Stimulated activated naive B cell treated with anti-CD40 and anti-IgM and Interleukin-4, amounts not matched to agents 10 μg/mL and 1 μg/mL and 100 μg/mL, for 72 hours (primary cell): Measurements from ENCODE around the gene FHIT.

Experiments used
- ATAC-seq, 2 donors: fragments of 150-1000 bp; cut with Tn5 transposase; replicated peaks; 2 replicates each; pipeline ENCODE4 v1.10.0; 2021; ENCODE audit warnings: moderate library complexity in 1 of 2
- DNase-seq: peaks from one replicate; pipeline ENCODE4 v3.0.0; 2021
- H3K27ac Mint-ChIP-seq: one replicate; pipeline ENCODE4 v1.8.0; 2022; ENCODE audit warnings: mild to moderate bottlenecking, mixed read lengths
- H3K27me3 Mint-ChIP-seq, 2 donors: one replicate each; pipeline ENCODE4 v1.8.0; 2022; ENCODE audit warnings: mixed read lengths in 2 of 2
- H3K36me3 Mint-ChIP-seq, 2 donors: one replicate each; pipeline ENCODE4 v1.8.0; 2022; ENCODE audit warnings: mixed read lengths in 2 of 2, mild to moderate bottlenecking in 1 of 2
- H3K4me1 Mint-ChIP-seq, 2 donors: one replicate each; pipeline ENCODE4 v1.8.0; 2022; ENCODE audit warnings: mixed read lengths in 2 of 2, mild to moderate bottlenecking in 1 of 2
- H3K4me3 Mint-ChIP-seq, 2 donors: one replicate each; pipeline ENCODE4 v1.8.0; 2022; ENCODE audit warnings: mild to moderate bottlenecking in 2 of 2, mixed read lengths in 2 of 2, moderate library complexity in 1 of 2
- H3K9me3 Mint-ChIP-seq, 2 donors: one replicate each; pipeline ENCODE4 v1.8.0; 2022; ENCODE audit warnings: mixed read lengths in 2 of 2, mild to moderate bottlenecking in 1 of 2

The FHIT gene

GRCh38 chr3:60001369-60001768 lies 1249.9 kb downstream of the FHIT start:
- ATAC-seq (no peak), DNase-seq (no peak)
- H3K27me3 Mint-ChIP-seq, result no peaks in the 10 kb centered on the region
- peaks cover 0 to 1% of the 10 kb centered on the region in 2 donors for H3K36me3 Mint-ChIP-seq
- no peak overlapping the region for H3K4me3 Mint-ChIP-seq
- peaks cover 0 to 2% of the 10 kb centered on the region in 2 donors for H3K9me3 Mint-ChIP-seq
- no peaks in the 10 kb centered on the region for H3K4me1 Mint-ChIP-seq
- no peak overlapping the region for H3K27ac Mint-ChIP-seq

GRCh38 chr3:60000311-60001105 lies 1250.7 kb downstream of the FHIT start:
- no peaks in the 10 kb centered on the region for H3K27me3 Mint-ChIP-seq
- no peak overlapping the region for H3K4me3 Mint-ChIP-seq
- peaks cover 0 to 2% of the 10 kb centered on the region in 2 donors for H3K4me1 Mint-ChIP-seq
- no peak for DNase-seq
- no peak for ATAC-seq
- H3K36me3 Mint-ChIP-seq, result peaks cover 0 to 1% of the 10 kb centered on the region in 2 donors
- H3K9me3 Mint-ChIP-seq, result peaks cover 0 to 2% of the 10 kb centered on the region in 2 donors
- H3K27ac Mint-ChIP-seq, result no peak overlapping the region

GRCh38 chr3:59998058-59998457 lies 1253.2 kb downstream of the FHIT start:
- no peak for DNase-seq
- Mint-ChIP-seq H3K27ac (no peak overlapping the region), H3K9me3 (peaks cover 0 to 2% of the 10 kb centered on the region in 2 donors), H3K36me3 (peaks cover 0 to 1% of the 10 kb centered on the region in 2 donors), H3K4me1 (peaks cover 0 to 2% of the 10 kb centered on the region in 2 donors), H3K4me3 (no peak overlapping the region), H3K27me3 (no peaks in the 10 kb centered on the region)
- ATAC-seq, result no peak

GRCh38 chr3:59997583-59997982 lies 1253.7 kb downstream of the FHIT start:
- Mint-ChIP-seq H3K9me3 (peaks cover 0 to 2% of the 10 kb centered on the region in 2 donors), H3K4me3 (no peak overlapping the region), H3K36me3 (peaks cover 0 to 1% of the 10 kb centered on the region in 2 donors), H3K27ac (no peak overlapping the region), H3K27me3 (no peaks in the 10 kb centered on the region), H3K4me1 (peaks cover 0 to 2% of the 10 kb centered on the region in 2 donors)
- DNase-seq (no peak), ATAC-seq (no peak)

- peaks cover 4 to 6% of the 10 kb centered on the region in 2 donors for H3K9me3 Mint-ChIP-seq
- no peaks in the 10 kb centered on the region for H3K27me3 Mint-ChIP-seq
- DNase-seq, result no peak
- H3K36me3 Mint-ChIP-seq, result peaks cover 0 to 1% of the 10 kb centered on the region in 2 donors
- no peak for ATAC-seq
- H3K27ac Mint-ChIP-seq, result no peak overlapping the region
- peaks cover 0 to 2% of the 10 kb centered on the region in 2 donors for H3K4me1 Mint-ChIP-seq
- H3K4me3 Mint-ChIP-seq, result no peak overlapping the region
Observed at GRCh38 chr3:59996056-59996455, 1255.2 kb downstream of the FHIT start.

- H3K27me3 Mint-ChIP-seq, result no peaks in the 10 kb centered on the region
- no peak for ATAC-seq
- H3K27ac Mint-ChIP-seq, result no peak overlapping the region
- peaks cover 0 to 2% of the 10 kb centered on the region in 2 donors for H3K4me1 Mint-ChIP-seq
- DNase-seq, result no peak
- H3K9me3 Mint-ChIP-seq, result peaks cover 4% of the 10 kb centered on the region in 2 donors
- no peaks in the 10 kb centered on the region for H3K36me3 Mint-ChIP-seq
- H3K4me3 Mint-ChIP-seq, result no peak overlapping the region
Observed at GRCh38 chr3:59995563-59995962, 1255.7 kb downstream of the FHIT start.

- Mint-ChIP-seq H3K27ac (no peak overlapping the region), H3K4me1 (peaks cover 0 to 2% of the 10 kb centered on the region in 2 donors), H3K4me3 (no peak overlapping the region)
Observed at GRCh38 chr3:59994732-59995304, 1256.4 kb downstream of the FHIT start.

GRCh38 chr3:59992578-59992977 lies 1258.7 kb downstream of the FHIT start:
- H3K4me3 Mint-ChIP-seq, result no peak overlapping the region
- no peaks in the 10 kb centered on the region for H3K36me3 Mint-ChIP-seq
- H3K27ac Mint-ChIP-seq, result no peak overlapping the region
- H3K4me1 Mint-ChIP-seq, result peaks cover 0 to 2% of the 10 kb centered on the region in 2 donors
- ATAC-seq (no peak), DNase-seq (no peak)
- peaks cover 4% of the 10 kb centered on the region in 2 donors for H3K9me3 Mint-ChIP-seq
- H3K27me3 Mint-ChIP-seq, result no peaks in the 10 kb centered on the region

More at GRCh38 chr3:59994732-59995304, 1256.4 kb downstream of the FHIT start:
- Mint-ChIP-seq H3K27me3 (no peaks in the 10 kb centered on the region), H3K36me3 (no peaks in the 10 kb centered on the region), H3K9me3 (peaks cover 4% of the 10 kb centered on the region in 2 donors)
- ATAC-seq, result no peak
- DNase-seq, result no peak

- ATAC-seq, result no peak
- no peak for DNase-seq
- no peak overlapping the region for H3K27ac Mint-ChIP-seq
- peaks cover 4% of the 10 kb centered on the region in 2 donors for H3K9me3 Mint-ChIP-seq
- no peaks in the 10 kb centered on the region for H3K27me3 Mint-ChIP-seq
- H3K4me3 Mint-ChIP-seq, result no peak overlapping the region
- H3K36me3 Mint-ChIP-seq, result no peaks in the 10 kb centered on the region
- peaks cover 7 to 9% of the 10 kb centered on the region in 2 donors for H3K4me1 Mint-ChIP-seq
Observed at GRCh38 chr3:59990915-59991314, 1260.3 kb downstream of the FHIT start.

GRCh38 chr3:59982510-59982909 lies 1268.7 kb downstream of the FHIT start:
- DNase-seq (no peak), ATAC-seq (no peak)
- H3K4me3 Mint-ChIP-seq, result no peak overlapping the region
- H3K4me1 Mint-ChIP-seq, result peaks cover 21 to 32% of the 10 kb centered on the region in 2 donors
- peaks cover 0 to 5% of the 10 kb centered on the region in 2 donors for H3K9me3 Mint-ChIP-seq
- H3K27me3 Mint-ChIP-seq, result no peaks in the 10 kb centered on the region
- H3K27ac Mint-ChIP-seq, result no peak overlapping the region
- H3K36me3 Mint-ChIP-seq, result peaks cover 3 to 4% of the 10 kb centered on the region in 2 donors

- Mint-ChIP-seq H3K9me3 (peaks cover 0 to 5% of the 10 kb centered on the region in 2 donors), H3K27me3 (no peaks in the 10 kb centered on the region), H3K36me3 (peaks cover 3 to 4% of the 10 kb centered on the region in 2 donors), H3K4me1 (peaks cover 18 to 27% of the 10 kb centered on the region in 2 donors), H3K4me3 (no peak overlapping the region), H3K27ac (no peak overlapping the region)
- ATAC-seq, result no peak
- no peak for DNase-seq
Observed at GRCh38 chr3:59981377-59981776, 1269.9 kb downstream of the FHIT start.

GRCh38 chr3:59980576-59980975 lies 1270.7 kb downstream of the FHIT start:
- peaks cover 11 to 21% of the 10 kb centered on the region in 2 donors for H3K4me1 Mint-ChIP-seq
- H3K9me3 Mint-ChIP-seq, result peaks cover 0 to 5% of the 10 kb centered on the region in 2 donors
- DNase-seq (no peak), ATAC-seq (no peak)
- H3K4me3 Mint-ChIP-seq, result no peak overlapping the region
- no peak overlapping the region for H3K27ac Mint-ChIP-seq
- no peaks in the 10 kb centered on the region for H3K27me3 Mint-ChIP-seq
- peaks cover 3 to 4% of the 10 kb centered on the region in 2 donors for H3K36me3 Mint-ChIP-seq

- Mint-ChIP-seq H3K27me3 (no peaks in the 10 kb centered on the region), H3K27ac (no peak overlapping the region), H3K4me1 (peaks cover 10 to 16% of the 10 kb centered on the region in 2 donors), H3K4me3 (no peak overlapping the region), H3K9me3 (peaks cover 0 to 3% of the 10 kb centered on the region in 2 donors), H3K36me3 (peaks cover 1 to 2% of the 10 kb centered on the region in 2 donors)
- ATAC-seq (no peak), DNase-seq (no peak)
Observed at GRCh38 chr3:59979542-59979941, 1271.7 kb downstream of the FHIT start.

- peak; percentile 85 to 100 for ATAC-seq
- Mint-ChIP-seq H3K27me3 (no peaks in the 10 kb centered on the region), H3K4me3 (no peak overlapping the region), H3K36me3 (no peaks in the 10 kb centered on the region), H3K4me1 (peaks cover 10 to 16% of the 10 kb centered on the region in 2 donors), H3K27ac (peak overlapping the region; percentile 3), H3K9me3 (peaks cover 0 to 2% of the 10 kb centered on the region in 2 donors)
- DNase-seq, result peak; percentile 15
Observed at GRCh38 chr3:59978979-59979378, 1272.3 kb downstream of the FHIT start.

- no peak for ATAC-seq
Observed at GRCh38 chr3:59970796-59971195, 1280.5 kb downstream of the FHIT start.

More at GRCh38 chr3:59970796-59971195, 1280.5 kb downstream of the FHIT start:
- DNase-seq, result no peak
- H3K36me3 Mint-ChIP-seq, result no peaks in the 10 kb centered on the region
- H3K4me3 Mint-ChIP-seq, result no peak overlapping the region
- peaks cover 0 to 3% of the 10 kb centered on the region in 2 donors for H3K9me3 Mint-ChIP-seq
- no peak overlapping the region for H3K27ac Mint-ChIP-seq
- H3K27me3 Mint-ChIP-seq, result no peaks in the 10 kb centered on the region
- H3K4me1 Mint-ChIP-seq, result no peaks in the 10 kb centered on the region
